Activated gamma-delta T cell treated with Interleukin-2 at 50 U/mL for 16 hours (primary cell): ENCODE measurements around the gene RABGAP1L.
"Not testable (repeated sequence)": the region's sequence is repeated elsewhere in the genome, so short reads cannot be mapped to it uniquely, and the experiment has no call there.

Experiments
- DNase-seq: peaks from one replicate; pipeline ENCODE4 v3.0.0-alpha.2; 2020

RABGAP1L gene

DNA sequence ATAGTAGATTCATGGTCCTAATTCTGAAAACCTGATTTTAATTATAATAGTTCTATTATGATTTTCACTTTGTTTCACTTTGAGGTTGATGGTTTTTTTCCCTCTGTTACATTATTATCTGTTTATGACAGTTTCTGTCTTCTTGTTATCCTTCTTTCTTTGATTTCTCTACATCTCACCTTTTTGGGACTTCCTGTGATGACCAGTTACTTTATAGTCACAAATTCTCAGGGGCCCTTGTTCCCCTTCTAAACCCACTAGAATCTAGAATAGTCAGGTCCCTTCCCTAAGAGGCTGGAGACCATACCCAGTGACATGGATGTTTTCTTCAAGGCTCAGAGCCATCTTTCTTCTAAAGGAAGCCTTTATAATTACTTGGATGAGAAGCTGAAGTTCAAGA is 526.9 kb downstream of the RABGAP1L start:
- no peak for DNase-seq

DNA sequence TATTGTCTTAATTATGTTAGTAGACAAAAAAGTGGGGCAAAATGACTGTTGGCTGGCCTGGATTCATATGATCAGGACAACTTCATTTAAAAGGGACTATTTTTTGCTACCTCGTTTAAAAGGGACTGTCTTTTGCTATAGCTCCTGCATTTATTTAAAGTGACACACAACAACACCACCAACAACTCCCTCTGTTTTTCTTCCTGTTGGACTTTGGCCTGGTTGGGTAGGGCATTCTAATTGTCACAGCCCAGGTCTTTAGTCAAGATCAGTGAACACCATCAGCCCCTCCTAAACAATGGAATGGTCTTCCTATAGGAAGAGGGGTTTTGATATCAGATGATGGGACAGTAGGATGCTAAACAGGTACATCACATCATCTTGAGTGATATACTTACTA is 530.2 kb downstream of the RABGAP1L start:
- no peak for DNase-seq

DNA sequence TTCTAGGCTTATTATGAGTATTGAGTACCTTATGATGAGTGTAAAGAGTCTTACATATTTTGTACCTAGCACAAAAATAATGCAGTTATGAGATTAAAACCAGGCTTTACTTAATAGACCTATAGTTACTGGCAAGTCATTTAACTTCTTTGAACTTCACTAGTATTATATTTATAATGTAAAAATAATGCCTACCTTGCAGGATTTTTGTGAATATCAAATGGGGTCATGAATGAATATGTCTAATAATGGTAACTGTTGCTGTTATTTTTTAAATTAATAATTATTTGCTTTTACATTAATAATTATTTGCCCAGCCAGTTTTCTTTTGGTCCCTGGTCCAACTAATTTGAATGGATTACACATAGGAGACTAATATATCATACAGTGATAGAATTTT is 530.9 kb downstream of the RABGAP1L start:
- no peak for DNase-seq

DNA sequence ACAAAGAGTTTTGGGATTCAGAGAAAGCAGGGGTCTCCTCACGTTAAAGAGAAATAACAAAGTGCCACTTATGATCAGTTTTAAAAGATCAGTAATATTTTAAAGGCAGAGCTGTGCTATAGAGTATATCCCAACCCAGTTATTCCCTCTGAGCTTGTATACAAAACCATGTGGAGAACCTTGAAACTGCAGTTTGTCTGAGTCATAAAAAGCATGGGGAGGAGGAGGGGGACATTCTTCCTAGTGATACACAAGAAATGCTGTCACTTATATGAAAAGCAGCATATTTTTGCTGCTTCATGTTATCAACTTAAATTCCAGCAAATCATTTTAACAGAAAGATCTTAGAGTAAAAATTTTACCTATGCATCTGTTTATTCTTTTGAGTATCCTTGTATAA is 533.0 kb downstream of the RABGAP1L start:
- DNase-seq, result no peak

DNA sequence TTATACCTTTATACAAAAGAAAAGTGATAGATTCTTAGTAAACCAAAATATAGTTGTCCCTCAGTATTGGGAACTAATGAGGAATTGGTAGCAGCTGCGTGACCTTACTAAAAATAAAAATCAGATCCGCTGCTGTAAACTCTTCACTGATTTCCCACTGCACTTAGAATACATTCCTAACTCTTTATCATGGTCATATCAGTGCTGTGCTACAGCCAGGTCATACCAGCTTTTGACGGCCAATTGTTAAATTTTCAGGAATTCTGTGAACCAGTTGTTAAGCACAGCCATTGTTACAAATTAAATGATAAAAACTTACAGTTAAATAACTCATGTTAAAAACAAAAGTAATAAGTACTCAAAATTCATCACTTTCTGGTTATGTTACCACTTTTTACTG is 533.8 kb downstream of the RABGAP1L start:
- DNase-seq, result no peak

DNA sequence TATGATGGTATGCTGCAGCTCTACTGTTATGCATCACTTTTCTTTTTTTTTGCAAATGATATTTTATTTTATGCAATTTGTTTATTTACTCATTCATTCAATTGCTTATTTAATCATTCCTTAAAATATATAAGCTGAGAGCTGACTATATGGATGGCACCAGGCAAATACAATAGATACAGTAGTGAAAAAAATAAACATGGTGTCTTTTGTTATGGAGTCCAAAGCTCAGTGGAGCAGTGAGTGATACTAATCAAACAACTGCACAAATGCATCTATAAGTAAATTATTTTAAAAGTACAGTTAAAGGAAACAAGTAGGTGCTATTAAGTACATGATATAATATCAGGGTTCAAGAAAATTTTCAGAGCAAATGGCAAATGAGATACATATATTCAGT is 534.2 kb downstream of the RABGAP1L start:
- not testable (repeated sequence) for DNase-seq

DNA sequence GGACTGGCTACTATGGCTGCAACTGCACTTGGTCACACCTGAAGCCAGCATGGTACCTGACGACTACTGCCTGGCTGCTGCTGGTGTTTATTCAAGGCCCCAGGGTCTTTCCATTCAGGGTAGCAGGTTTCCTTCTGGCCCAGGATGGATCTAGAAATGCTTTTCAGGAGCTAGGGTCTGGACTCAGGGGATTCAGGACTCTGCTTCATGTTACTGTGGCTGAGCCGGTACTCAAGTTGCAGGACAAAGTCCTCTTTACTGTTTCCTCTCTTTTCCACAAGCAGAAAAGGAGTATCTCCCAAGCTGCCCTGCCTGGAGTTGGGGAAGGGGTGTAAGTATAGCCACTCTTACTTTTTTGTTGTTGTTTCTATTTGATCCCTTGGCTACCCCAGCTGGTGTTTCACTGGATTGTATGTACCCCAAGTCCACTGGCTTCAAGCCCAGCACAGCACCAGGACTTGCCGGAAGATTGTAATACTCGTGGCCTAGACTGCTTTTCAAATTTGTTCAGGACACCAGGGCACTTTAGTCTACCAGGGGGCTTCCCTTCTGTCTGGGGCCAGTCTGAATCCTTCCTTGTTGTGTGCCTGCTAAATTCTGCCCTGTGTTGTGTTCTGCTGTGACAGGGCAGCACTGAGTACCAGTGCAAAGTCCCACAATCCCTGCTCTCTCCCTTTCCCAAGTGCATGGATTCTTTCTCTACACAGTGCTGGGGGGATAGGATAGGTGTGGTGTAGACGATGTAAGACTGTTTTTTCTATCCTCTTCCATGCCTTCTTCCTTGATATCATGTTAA is 536.9 kb downstream of the RABGAP1L start:
- no peak for DNase-seq

DNA sequence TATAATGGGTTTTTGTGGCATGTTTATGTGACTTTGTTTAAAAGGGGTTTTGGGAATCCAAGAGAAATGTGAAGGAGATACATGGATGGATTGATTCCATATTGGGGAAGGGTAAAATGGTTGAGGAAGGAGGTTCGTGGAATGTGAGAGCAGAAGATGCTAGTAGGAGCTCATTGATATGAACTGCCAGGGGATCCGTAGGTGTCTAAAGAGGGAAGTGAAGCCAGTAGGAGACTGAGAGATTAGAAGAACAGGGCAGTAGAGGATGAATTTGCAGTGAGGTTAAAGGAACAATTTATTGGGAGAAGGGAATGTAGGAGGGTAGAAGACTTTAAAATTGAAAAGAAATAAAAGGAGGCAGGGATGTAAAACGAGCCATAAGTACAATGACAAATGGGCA is 541.0 kb downstream of the RABGAP1L start:
- DNase-seq, result no peak

DNA sequence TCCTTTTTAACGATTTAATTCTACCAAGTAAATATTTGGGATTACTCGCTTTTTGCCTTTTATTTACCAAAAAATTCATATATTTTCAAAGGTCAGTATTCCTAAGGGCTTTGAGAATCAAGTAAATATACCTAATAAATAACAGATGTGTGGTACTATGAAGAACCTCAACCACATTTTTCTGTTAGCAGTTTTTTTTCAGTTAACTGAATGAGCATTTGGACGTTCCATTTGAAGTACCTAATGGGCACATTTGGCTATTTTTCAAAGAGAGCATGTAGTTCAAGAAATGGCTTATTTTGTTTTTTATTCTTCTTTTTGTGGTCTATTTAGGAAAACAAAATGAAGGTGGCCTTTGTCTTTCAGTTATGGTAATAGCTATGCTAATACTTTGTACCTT is 541.5 kb downstream of the RABGAP1L start:
- DNase-seq, result no peak

DNA sequence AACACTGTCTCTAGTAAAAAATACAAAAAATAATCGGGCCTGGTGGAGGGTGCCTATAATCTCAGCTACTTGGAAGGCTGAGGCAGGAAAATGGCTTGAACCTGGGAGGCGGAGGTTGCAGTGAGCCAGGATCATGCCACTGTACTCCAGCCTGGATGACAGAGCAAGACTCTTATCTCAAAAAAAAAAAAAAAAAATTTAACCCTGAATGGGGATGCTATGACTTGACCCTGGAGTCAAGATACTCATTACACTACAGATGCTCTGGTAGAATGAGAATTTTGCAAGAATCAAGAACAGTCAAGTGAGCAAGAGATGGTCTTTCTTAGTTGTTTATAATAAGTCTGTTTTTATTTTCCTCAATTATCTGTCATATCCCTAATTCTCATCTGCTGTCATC is 542.2 kb downstream of the RABGAP1L start:
- no peak for DNase-seq

DNA sequence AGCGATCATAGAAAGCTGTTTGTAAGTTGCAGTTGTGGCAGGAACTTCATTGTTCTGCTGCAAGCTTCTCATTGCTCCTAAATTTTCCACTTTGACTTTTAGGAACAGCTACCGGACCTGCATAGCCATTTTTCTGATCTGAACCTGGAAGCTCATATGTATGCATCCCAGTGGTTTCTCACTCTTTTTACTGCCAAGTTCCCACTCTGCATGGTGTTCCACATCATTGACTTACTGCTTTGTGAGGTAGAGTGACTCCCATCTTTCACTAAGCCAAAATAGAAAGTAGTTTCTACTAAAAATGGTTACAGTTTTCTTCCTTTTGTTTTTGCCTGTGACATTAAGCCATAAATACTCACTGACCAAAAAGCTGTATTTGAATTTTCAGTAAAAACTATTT is 542.7 kb downstream of the RABGAP1L start:
- no peak for DNase-seq

DNA sequence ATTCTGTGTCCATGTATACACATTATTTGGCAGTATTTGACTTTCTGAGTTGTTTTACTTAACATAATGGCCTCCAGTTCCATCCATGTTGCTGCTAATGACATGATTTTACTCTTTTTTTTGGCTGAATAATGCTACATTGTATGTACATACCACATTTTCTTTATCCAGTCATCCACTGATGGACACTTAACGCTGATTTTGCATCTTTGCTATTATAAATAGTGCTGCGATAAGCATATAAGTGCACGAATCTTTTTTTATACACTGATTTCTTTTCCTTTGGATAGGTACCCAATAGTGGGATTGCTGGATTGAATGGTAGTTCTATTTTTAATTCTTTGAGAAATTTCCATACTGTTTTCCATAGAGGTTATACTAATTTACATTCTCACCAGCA is 544.0 kb downstream of the RABGAP1L start:
- DNase-seq, result no peak

DNA sequence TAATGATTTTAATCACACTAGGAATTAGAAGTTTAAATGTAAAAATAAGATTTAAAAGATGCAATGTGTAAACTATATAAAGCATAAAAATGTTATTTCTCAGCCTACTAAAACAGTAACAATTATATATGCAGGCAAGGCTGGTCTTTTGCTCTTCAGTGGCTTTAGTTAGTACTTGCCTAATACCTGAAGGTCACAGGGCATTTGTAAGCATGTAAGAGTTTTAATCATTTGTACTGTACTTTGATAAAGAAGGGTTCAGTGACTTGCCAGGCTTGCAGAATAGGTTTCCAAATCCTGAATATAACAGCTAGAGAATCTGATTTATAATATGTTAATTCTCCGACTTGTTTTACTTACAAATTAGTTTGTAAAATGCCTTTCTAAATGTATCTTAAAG is 545.0 kb downstream of the RABGAP1L start:
- no peak for DNase-seq

DNA sequence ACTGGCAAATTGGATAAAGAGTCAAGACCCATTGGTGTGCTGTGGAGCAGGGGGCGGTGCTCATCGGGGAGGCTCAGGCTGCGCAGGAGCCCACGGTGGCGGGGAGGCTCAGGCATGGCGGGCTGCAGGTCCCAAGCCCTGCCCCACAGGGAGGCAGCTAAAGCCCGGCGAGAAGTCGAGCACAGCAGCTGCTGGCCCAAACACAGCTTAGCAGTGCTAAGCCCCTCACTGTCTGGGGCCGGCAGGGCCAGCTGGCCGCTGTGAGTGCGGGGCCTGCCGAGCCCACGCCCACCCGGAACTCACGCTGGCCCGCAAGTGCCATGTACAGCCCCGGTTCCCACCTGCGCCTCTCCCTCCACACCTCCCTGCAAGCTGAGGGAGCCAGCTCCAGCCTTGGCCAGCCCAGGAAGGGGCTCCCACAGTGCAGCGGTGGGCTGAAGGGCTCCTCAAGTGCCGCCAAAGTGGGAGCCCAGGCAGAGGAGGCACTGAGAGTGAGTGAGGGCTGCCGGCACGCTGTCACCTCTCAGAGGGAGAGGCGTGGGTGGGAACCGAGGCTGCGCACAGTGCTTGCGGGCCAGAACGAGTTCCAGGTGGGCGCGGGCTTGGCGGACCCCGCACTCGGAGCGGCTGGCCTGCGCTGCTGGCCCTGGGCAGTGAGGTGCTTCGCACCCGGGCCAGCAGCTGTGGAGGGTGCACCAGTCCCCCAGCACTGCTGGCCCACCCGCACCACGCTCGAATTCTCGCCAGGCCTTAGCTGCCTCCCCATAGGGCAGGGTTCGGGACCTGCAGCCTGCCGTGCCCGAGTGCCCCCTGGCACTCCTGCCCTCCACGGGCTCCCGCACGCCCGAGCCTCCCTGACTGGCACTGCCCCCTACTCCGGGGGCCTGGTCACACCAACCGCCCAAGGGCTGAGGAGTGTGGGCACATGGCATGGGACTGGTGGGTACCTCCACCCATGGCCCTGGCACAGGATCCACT is 551.8 kb downstream of the RABGAP1L start:
- DNase-seq, result no peak

DNA sequence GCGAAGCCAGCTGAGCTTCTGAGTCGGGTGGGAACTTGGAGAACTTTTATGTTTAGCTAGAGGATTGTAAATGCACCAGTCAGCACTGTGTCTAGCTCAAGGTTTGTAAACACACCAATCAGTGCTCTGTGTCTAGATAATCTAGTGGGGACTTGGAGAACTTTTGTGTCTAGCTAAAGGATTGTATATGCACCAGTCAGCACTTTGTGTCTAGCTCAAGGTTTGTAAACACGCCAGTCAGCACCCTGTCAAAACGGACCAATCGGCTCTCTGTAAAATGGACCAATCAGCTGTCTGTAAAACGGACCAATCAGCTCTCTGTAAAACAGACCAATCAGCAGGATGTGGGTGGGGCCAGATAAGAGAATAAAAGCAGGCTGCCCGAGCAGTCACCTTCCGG is 552.5 kb downstream of the RABGAP1L start:
- not testable (repeated sequence) for DNase-seq

DNA sequence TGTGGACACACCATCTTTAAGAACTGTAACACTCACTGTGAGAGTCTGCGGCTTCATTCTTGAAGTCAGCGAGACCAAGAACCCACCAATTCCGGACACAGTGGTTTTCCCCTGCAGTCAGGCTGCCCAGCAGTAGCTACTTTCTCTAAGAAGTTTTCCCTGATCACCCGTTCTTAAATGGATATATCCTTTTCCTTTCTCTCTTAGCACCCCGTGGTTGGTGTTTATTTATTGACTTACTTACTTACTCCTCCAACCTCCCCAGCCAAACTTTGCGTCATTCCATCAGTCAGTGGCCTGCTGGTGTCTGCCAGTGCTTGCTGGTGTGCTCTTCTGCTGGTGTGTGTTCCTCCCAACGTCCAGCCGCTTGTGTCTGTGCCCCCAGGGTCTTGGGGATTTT is 553.2 kb downstream of the RABGAP1L start:
- no peak for DNase-seq

DNA sequence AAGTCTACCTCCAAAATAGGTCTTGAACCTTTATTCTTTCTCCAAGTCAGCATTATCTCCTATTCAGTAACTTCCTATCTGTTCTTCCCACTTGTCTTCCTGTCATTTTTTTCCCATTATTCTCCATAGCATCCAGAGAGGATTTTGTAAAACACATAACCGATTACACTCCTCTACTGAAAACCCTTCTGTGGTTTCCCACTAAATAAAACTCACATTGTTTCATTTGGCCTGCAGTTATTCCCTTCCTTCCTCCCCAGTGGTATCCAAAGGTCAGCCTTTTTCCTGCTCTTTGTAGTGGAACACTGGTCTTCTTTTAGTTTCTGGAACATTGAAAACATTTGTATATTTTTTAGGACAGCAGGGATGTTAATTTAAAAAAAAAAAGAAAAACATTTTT is 554.5 kb downstream of the RABGAP1L start:
- no peak for DNase-seq

DNA sequence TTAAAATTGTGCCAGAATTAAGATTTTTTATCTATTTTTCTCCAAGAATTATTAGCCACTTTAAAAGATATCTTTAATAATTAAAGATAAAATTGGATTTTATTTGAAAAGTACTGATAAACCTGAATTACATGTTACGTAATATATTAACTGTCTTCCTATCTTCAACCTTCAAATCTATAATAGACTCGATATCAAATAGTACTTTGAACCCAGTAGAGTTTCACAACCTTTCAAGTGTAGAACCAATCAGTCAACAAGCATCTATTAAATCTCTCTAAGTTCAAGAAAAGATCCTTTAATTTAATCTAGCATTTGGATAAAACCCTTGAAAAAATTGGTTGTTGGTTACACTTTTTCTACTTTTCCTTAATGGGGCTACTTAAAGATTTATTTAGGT is 559.9 kb downstream of the RABGAP1L start:
- DNase-seq, result no peak

DNA sequence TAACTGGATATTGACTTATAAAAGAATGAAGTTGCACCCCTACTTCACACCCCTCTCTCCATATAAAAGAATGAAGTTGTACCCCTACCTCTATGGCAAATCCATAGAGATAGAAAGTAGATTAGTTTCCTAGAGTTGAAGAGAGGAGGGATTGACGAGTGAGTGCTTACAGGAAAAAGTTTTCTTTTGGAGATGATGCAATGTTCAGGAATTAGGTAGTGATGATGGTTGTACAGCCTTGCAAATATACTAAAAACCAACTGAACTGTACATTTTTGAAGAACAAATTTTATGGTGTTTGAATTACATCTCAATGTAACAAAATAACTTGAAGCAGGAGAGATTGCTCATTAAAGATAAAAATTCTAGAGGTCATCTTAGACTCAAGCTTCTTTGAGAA is 561.3 kb downstream of the RABGAP1L start:
- DNase-seq, result no peak

DNA sequence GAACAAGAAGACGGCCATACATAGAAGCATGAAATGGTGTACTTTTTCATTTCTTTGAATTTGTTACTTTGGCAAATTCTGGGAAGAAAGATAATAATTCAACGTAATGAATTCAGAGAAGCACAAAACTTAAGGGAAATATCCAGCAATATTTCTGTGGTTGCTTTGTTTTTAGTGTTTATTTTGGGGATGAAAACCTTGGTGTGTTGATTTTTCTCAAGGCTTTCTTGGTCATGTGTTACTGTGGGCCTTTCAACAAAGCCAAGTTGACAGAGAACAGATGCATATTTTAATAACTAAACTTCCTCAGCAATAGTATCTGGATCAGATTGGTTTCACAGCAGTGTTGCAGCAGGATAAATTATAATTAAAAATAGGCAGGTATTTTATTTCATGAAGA is 561.9 kb downstream of the RABGAP1L start:
- DNase-seq, result no peak

DNA sequence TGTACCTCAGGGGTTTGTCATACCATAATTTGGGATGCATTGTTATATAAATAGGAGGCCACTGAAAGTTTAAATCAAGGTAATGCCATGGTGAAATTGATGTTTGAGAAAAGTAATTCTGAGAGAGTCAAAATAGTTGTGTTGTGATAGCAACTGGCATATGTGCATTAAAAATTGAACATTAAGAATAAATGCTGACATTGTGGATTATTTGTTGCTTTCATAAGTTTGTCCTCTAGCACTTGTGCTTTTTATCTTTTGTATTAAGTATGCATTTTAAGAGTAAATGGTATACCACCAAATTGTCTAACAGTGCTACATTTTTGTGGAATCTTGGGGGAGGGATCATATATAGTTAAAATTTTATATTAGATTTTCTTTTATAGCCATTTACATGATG is 564.5 kb downstream of the RABGAP1L start:
- no peak for DNase-seq

DNA sequence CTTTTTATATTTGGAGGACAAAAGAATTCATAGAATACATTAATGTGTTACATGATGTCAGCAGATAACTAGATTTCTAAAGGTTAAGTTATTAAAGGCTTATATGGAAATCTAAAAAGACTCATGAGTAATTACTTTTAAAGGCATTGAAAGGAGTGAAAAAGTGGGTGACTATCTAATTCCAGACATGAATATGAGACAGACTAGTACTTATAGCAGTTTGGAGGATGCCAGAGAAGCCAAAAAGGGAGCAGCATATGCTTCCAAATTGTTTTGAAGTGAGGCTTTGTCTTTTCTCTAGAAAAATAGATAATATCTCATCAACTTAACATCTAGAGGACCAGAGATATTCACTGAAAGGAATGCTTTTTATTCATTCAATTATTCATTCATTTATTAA is 564.9 kb downstream of the RABGAP1L start:
- DNase-seq, result no peak

DNA sequence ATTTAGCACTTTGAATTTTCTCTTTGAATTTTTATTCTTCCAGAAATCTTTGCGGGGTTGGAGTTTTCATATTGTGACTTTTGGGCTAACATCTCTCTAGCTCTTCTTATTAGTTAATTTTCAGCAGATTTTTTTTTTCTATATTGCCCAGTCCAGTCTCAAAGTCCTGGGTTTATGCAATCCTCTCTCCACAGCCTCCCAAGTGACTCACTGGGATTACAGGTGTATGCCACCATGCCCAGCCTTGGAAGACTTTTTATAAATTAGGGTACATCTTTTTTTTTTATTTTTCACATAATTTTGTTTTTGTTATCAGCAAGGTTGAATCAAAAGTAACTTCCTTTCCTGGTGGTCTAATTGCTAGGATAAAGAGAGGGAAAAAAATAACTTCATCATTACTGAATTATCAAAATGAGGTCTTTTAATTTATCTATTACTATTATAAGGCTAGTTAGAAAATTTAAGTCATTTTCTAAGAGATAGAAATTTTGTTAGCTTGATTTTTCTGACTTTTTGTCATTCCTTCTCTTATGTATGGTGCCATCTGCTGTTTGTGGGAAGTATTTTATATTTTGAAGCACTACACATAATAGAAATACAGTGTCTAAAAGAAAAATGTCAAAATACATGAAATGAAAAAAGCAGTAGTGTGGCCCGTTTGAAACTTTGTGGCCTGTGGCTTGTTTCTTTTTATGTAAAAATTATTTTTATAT is 567.0 kb downstream of the RABGAP1L start:
- no peak for DNase-seq
